Erythroblast (primary cell): Measurements from ENCODE around the gene PICALM.
"Not testable (repeated sequence)": the region's sequence is repeated elsewhere in the genome, so short reads cannot be mapped to it uniquely, and the experiment has no call there.

ENCODE experiments used
- DNase-seq, 2 experiments: peaks; one replicate each; lab custom pipeline; 2025; lab: John Stamatoyannopoulos, UW
- GATA1 ChIP-seq: IDR thresholded peaks from 2 replicates; pipeline ENCODE4 v1.6.1; 2011; ENCODE audit warnings: low read depth, mild to moderate bottlenecking, control low read depth, low read length, moderate library complexity
- POLR2A ChIP-seq: IDR thresholded peaks from 2 replicates; pipeline ENCODE4 v1.6.1; 2011; ENCODE audit warnings: mild to moderate bottlenecking, low read length

Gene PICALM

DNA sequence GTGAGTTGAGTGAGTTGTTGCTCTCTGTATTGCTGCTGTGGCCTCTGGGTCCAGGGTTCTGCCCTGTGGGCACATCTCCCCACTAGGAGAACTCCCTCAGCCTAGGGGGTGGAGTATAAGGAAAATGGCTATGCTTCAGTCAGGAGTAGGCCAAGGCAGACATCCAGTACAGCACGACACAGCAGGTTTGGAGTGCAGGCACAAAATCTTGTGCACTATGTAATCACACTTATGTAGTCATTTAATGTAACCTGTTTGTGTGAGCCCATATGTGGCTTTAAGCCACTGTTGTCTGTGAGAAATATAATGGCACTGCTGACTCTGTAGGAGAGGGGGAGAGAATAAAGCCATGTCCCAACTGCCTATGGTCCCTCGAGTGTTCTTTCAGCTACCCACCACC, 123.6 kb downstream of the PICALM start:
- no peak for TF ChIP-seq POLR2A
- TF ChIP-seq GATA1 = no peak

DNA sequence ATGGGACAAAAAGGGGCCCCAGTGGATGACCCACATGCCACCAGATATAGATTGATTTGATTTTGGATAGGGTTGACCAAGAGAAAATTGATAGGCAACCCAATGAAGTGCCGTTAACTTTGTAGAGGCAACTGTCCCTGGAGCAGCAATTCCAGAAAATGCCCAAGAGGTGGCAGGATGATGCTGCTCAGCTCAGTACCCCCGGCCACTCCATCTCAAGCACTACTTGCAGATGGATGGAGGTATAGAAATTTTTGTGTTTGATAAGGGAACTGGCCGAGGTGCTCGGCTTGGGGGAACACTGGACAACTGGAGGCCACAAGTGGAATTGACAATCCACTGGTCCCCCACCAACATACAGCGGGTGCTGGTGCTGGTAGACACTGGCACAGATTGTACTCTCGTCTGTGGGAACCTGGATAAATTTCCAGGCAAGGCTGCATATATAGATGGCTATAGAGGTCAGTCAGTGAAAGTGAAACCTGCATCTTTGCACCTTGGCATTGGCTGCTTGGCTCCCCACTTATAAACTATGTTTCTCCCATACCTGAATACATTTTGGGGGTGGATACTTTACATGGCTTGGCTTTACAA, 127.4 kb downstream of the PICALM start:
- DNase-seq = peak; percentile 68 to 76

More for the DNA sequence above, 123.6 kb downstream of the PICALM start:
- DNase-seq = peak in 1 of 2 experiments; percentile 32

GRCh38 chr11:85939099-85940015, 129.5 kb downstream of the PICALM start:
- peak in 1 of 2 experiments; percentile 34 for DNase-seq
- TF ChIP-seq GATA1 (no peak), POLR2A (no peak)

More for the DNA sequence above, 127.4 kb downstream of the PICALM start:
- no peak for TF ChIP-seq GATA1
- no peak for TF ChIP-seq POLR2A

GRCh38 chr11:85937835-85938234, 131.0 kb downstream of the PICALM start:
- no peak for DNase-seq
- TF ChIP-seq POLR2A = no peak
- no peak for TF ChIP-seq GATA1

GRCh38 chr11:85935751-85936150, 133.1 kb downstream of the PICALM start:
- TF ChIP-seq POLR2A (no peak), GATA1 (no peak)
- no peak for DNase-seq

- no peak for TF ChIP-seq GATA1
- DNase-seq = no peak
Measured at GRCh38 chr11:85934596-85935169, 134.2 kb downstream of the PICALM start.

DNA sequence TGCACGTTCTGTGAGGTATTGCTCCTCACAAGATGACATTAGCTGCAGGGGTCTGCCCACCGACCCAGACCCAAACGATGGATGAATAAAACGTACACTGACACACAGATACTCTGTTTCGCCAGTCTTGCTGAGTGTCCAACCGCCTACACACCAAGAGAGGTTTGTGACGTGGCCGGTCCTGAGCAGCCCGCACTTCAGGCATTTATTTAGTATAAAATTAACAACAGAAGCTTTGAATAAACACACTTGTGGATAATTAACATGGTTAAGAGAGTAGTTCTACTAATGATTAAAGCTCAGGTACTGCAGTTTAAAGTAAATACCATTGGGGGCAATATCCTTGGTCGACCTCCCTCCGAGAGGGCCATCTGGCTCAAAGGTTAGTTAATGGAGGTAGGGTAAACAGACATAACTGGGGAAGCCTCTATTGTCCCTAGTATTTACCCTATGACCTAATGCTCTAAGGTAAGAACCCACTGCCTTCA, 138.0 kb downstream of the PICALM start:
- DNase-seq = no peak

GRCh38 chr11:85926653-85927214, 142.2 kb downstream of the PICALM start:
- not testable (repeated sequence) for DNase-seq

More for the DNA sequence above, 138.0 kb downstream of the PICALM start:
- TF ChIP-seq GATA1 = no peak
- TF ChIP-seq POLR2A = no peak

GRCh38 chr11:85923455-85923854, 145.4 kb downstream of the PICALM start:
- TF ChIP-seq POLR2A (no peak), GATA1 (no peak)
- DNase-seq = no peak

DNA sequence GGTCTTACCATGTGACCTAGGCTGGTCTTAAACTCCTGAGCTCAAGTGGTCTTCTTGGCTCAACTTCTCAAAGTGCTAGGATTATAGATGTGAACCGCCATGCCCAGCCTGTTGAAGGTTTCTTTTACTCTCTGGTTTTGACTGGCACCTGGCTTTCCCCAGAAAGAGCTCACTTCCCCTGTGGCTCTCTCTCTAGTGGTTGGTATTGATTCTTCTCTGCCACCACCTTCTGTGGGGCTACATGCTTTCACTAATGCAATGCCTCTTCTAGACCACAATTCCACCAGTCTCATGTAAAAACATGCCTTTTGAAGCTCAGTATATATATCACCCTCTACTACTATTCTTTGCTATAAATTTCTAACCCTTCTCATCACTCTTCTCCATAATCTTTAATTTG, 146.5 kb downstream of the PICALM start:
- no peak for DNase-seq
- TF ChIP-seq GATA1 = no peak
- TF ChIP-seq POLR2A = no peak

DNA sequence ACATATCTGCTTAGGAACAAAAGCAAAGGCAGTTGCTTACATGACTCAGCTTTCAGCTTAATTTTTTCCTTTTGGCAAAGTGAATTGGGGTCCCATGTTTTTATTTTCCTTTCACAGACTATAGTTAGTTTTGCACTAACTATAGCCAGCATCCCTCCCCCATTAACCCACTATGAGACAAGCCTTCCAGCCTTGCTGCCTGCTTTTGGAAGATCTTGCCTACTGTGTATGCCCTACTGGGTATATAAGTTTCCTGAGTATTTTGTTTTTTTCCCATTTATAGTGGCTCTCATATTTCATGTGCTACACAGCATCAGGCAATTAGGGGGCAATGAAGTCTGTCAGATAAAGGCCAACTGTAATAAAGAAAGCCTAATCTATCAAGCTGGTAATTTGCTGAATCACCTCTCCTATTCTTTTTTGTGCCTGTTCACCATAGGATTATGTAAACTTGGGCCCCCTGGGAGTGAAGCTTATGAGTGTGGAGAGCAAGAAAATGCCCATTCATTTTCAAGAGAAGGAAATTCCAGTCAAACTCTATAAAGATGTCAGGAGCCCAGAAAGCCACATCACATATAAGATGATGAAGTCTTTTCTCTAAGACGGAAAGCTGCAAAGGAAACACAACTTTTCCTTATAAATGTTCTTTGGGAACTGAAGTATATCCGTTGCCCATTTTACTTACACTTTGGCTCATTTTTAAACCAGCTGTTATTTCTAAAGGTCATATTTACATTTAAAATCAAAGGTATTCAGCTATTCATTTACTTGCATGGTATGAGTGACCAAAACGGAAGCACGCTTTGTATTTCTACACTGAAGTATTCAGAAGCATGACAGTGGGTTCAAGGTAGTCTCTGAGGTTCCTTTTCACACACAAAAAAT, 149.7 kb downstream of the PICALM start:
- TF ChIP-seq POLR2A (no peak), GATA1 (no peak)
- DNase-seq = peak; percentile 26 to 31

DNA sequence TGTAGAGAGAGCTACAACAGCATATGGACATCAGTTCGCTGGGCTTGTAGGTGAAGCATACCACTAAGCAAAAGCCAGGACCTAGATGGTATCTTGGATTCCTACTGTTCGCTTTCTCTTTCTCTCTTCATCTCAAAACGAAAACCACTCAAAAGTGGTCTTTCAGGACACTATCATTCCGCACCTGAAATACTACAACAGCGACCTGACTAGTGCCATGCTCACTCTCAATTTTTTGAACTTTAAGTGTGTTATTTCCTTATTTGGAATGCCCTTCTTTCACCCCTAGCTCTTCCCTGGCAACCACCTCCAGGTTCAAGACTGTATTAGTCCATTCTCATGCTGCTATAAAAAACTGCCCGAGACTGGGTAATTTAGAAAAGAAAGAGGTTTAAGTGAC, 154.5 kb downstream of the PICALM start:
- no peak for TF ChIP-seq GATA1
- no peak for TF ChIP-seq POLR2A
- DNase-seq = no peak

GRCh38 chr11:85913513-85913912, 155.4 kb downstream of the PICALM start:
- TF ChIP-seq POLR2A = no peak
- no peak for TF ChIP-seq GATA1
- DNase-seq = no peak
